NB4 (cell line): ENCODE measurements around the gene BMP8A.

Experiments
- DNase-seq: peaks from one replicate; pipeline ENCODE4 v3.0.0; 2010; ENCODE audit warnings: low read depth
- H3K4me3 ChIP-seq: one replicate; pipeline ENCODE4 v1.5.1; 2011; ENCODE audit warnings: mild to moderate bottlenecking, low read depth, low read length, moderate library complexity
- MYC ChIP-seq: IDR thresholded peaks from 2 replicates; pipeline ENCODE4 v1.6.1; 2011; ENCODE audit warnings: low read depth, low read length
- POLR2A ChIP-seq: IDR thresholded peaks from 2 replicates; pipeline ENCODE4 v1.6.1; 2011; ENCODE audit warnings: mild to moderate bottlenecking; ENCODE audit not compliant: insufficient read length; ENCODE audit errors: extremely low read depth
- TF ChIP-seq, protein P1 (sequence below): IDR thresholded peaks from 2 replicates; pipeline ENCODE4 v1.6.1; 2011; ENCODE audit warnings: low read depth, low read length
- TF ChIP-seq, protein P2 (sequence below): IDR thresholded peaks from one replicate; pipeline ENCODE4 v1.5.1; 2012; ENCODE audit warnings: low read depth, low read length

Gene BMP8A

DNA sequence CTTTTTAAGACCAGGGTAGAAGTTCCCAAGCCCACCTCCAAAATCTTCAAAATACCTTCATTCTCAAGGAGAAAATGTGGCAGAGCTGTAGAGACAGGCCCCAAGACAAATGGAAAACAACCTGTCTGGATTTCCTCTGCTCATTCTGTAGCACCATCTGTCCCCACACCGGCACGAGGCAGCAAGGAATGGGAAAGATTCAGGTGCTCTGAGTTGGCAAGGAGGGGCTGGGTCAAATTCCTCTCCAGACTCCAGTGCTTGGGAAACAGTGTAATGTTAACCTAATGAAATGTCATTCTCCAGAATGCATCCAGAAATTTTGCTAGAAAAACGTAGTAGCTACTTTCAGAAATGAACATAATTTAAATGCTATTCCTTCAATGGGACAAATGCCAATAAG, 75.9 kb downstream of the BMP8A start:
- DNase-seq, result no peak
- TF ChIP-seq, protein P1, sequence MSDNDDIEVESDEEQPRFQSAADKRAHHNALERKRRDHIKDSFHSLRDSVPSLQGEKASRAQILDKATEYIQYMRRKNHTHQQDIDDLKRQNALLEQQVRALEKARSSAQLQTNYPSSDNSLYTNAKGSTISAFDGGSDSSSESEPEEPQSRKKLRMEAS, result no peak
- TF ChIP-seq, protein P2, sequence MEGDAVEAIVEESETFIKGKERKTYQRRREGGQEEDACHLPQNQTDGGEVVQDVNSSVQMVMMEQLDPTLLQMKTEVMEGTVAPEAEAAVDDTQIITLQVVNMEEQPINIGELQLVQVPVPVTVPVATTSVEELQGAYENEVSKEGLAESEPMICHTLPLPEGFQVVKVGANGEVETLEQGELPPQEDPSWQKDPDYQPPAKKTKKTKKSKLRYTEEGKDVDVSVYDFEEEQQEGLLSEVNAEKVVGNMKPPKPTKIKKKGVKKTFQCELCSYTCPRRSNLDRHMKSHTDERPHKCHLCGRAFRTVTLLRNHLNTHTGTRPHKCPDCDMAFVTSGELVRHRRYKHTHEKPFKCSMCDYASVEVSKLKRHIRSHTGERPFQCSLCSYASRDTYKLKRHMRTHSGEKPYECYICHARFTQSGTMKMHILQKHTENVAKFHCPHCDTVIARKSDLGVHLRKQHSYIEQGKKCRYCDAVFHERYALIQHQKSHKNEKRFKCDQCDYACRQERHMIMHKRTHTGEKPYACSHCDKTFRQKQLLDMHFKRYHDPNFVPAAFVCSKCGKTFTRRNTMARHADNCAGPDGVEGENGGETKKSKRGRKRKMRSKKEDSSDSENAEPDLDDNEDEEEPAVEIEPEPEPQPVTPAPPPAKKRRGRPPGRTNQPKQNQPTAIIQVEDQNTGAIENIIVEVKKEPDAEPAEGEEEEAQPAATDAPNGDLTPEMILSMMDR, result no peak
- TF ChIP-seq MYC (no peak), POLR2A (no peak)
- no peak overlapping the region for H3K4me3 ChIP-seq

- TF ChIP-seq, protein P2, result no peak
- TF ChIP-seq POLR2A (no peak), MYC (no peak)
- TF ChIP-seq, protein P1, result no peak
- DNase-seq, result no peak
- H3K4me3 ChIP-seq, result no peak overlapping the region
Observed at GRCh38 chr1:39568208-39568607, 76.8 kb downstream of the BMP8A start.

GRCh38 chr1:39569034-39569433, 77.6 kb downstream of the BMP8A start:
- TF ChIP-seq, protein P2, result no peak
- TF ChIP-seq POLR2A (no peak), MYC (no peak)
- TF ChIP-seq, protein P1, result no peak
- DNase-seq, result no peak
- no peak overlapping the region for H3K4me3 ChIP-seq

- DNase-seq, result no peak
- TF ChIP-seq, protein P2, result no peak
- no peak for TF ChIP-seq POLR2A
- TF ChIP-seq, protein P1, result no peak
- no peak overlapping the region for H3K4me3 ChIP-seq
Observed at GRCh38 chr1:39570477-39571177, 79.2 kb downstream of the BMP8A start.

DNA sequence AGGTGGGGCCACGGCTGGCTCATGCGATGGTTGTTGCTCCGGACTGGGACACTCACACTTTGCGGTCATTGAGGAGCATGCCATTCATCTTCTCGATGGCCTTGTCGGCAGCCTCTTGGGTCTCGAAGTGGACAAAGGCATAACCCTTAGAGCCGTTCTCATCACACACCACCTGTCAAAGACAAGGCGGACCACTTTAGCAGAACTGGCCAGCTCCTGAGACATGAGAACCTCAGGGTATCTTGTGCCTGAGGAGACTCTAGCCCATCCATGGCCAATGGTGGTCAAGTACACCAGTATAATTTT, 79.7 kb downstream of the BMP8A start:
- no peak for DNase-seq

More for the DNA sequence above, 79.7 kb downstream of the BMP8A start:
- H3K4me3 ChIP-seq, result no peak overlapping the region
- no peak for TF ChIP-seq POLR2A
- TF ChIP-seq, protein P2, result no peak
- TF ChIP-seq MYC, result no peak
- TF ChIP-seq, protein P1, result no peak
